ENCODE results near the gene HTT. TPM values are rescaled to one million over a fixed set of nuclear protein-coding genes. Genes with fewer than 3 reads are reported as not detected.

Gene HTT
- 10 to 100 TPM; 64.8 to 65.8 TPM for total RNA-seq

- DNase-seq (peak; percentile 97), ATAC-seq (ENCODE audit: low read depth) (peak; percentile 88)
- H3K4me3 Mint-ChIP-seq: peak within 1 kb of the TSS; percentile 92
- H3K27me3 Mint-ChIP-seq: no peaks in the 10 kb centered on the region
- H3K36me3 Mint-ChIP-seq: peaks cover 1% of the 10 kb centered on the region
- H3K4me1 Mint-ChIP-seq: peaks cover 20% of the 10 kb centered on the region
- H3K9me3 Mint-ChIP-seq: no peaks in the 10 kb centered on the region
- peak within 1 kb of the TSS; percentile 94 for H3K27ac Mint-ChIP-seq
- POLR2A ChIA-PET: interaction anchor here (0.7 to 2.2 kb wide), 2 partner anchors 28 to 112 kb away, joined by 3 to 7 read pairs; no protein-coding TSS in a partner anchor
These were observed at the start of gene HTT, which contains the start of gene HTT-AS for GRCh38 chr4:3074078-3074845. TSS of gene HTT (plus strand) at chr4:3074681. CDS start at chr4:3074826, 145 bp downstream. TSS of gene HTT-AS (minus strand) at chr4:3074538.

DNA sequence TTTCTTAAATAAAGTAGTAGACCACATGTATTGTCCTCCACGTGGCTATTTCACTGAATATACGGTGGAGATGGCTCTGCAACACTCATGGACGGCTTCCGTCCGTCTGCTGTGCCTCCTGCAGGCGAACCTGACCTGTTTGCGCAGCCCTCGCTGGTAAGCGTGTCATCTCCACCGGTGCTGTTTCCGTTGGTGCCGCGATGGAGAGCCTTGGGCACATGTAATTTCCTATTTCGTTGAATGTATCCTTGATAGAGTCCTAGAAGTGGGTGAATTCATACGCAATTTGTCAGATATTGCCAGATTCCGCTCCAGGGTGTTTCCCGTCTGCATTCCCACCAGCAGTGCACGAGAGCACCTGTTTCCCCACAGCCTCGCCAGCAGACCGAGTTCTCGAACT, 48.6 kb upstream of the HTT start:
- Mint-ChIP-seq H3K27me3 (peaks cover 11% of the 10 kb centered on the region), H3K4me3 (no peak overlapping the region), H3K4me1 (no peaks in the 10 kb centered on the region), H3K27ac (no peak overlapping the region), H3K9me3 (peaks cover 4% of the 10 kb centered on the region), H3K36me3 (no peaks in the 10 kb centered on the region)
- ATAC-seq (ENCODE audit: low read depth) (no peak), DNase-seq (no peak)
- POLR2A ChIA-PET: no interaction called here

GRCh38 chr4:3026540-3026939, 47.9 kb upstream of the HTT start:
- DNase-seq (no peak), ATAC-seq (ENCODE audit: low read depth) (no peak)

GRCh38 chr4:3029464-3029863, 45.0 kb upstream of the HTT start:
- POLR2A ChIA-PET: interaction anchor here (0.6 kb wide), 1 partner anchor 39 kb away, joined by 3 read pairs; no protein-coding TSS in a partner anchor
- no peak for DNase-seq

More at GRCh38 chr4:3026540-3026939, 47.9 kb upstream of the HTT start:
- H3K9me3 Mint-ChIP-seq: peaks cover 4% of the 10 kb centered on the region
- peaks cover 11% of the 10 kb centered on the region for H3K27me3 Mint-ChIP-seq
- POLR2A ChIA-PET: no interaction called here
- no peaks in the 10 kb centered on the region for H3K36me3 Mint-ChIP-seq
- no peak overlapping the region for H3K27ac Mint-ChIP-seq
- H3K4me1 Mint-ChIP-seq: no peaks in the 10 kb centered on the region
- no peak overlapping the region for H3K4me3 Mint-ChIP-seq

DNA sequence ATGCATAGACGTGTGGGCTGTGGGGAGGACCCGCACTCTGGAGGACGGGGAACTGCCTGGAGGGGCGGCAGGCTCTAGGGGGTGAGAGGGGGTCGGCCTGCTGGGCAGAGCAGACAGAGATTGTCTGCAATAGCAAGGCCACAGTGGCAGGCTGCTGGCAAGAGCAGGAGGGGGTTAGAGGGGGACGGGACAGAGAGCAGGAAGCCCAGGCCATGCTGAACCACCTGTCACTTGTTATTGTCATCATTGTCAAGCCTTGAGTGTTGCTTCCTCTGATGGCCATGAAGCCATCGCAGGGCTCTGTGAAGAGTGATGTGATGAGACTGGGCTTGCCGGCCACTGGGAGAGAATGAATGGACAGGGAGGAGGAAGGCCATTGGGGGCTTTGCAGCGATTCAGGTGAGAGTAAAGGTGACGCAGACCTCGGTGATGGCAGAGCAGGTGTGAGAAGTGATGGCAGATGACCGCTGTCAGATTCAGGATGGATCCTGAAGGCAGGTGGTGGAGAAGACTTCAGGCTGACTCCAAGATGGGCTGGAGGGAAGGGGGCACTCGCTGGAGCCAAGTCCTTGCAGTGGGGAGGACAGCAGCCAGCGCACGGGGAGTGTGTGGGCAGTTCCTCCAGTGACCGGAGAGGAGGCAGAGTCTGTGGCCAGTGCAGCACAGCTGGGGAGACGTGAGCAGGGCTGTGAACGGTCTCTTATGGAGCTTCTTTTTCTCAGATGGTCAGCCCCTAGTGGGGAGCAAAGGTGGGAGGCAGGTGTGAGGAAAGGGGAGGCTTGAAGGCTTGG, 43.7 kb upstream of the HTT start:
- no peaks in the 10 kb centered on the region for H3K9me3 Mint-ChIP-seq
- H3K36me3 Mint-ChIP-seq: no peaks in the 10 kb centered on the region
- peaks cover 11% of the 10 kb centered on the region for H3K27me3 Mint-ChIP-seq
- no peak for ATAC-seq (ENCODE audit: low read depth)
- POLR2A ChIA-PET: no interaction called here
- H3K4me3 Mint-ChIP-seq: no peak overlapping the region
- H3K4me1 Mint-ChIP-seq: no peaks in the 10 kb centered on the region
- no peak overlapping the region for H3K27ac Mint-ChIP-seq
- no peak for DNase-seq

More at GRCh38 chr4:3029464-3029863, 45.0 kb upstream of the HTT start:
- no peak for ATAC-seq (ENCODE audit: low read depth)
- no peak overlapping the region for H3K4me3 Mint-ChIP-seq
- H3K36me3 Mint-ChIP-seq: no peaks in the 10 kb centered on the region
- peaks cover 9% of the 10 kb centered on the region for H3K27me3 Mint-ChIP-seq
- H3K27ac Mint-ChIP-seq: no peak overlapping the region
- no peaks in the 10 kb centered on the region for H3K9me3 Mint-ChIP-seq
- H3K4me1 Mint-ChIP-seq: no peaks in the 10 kb centered on the region

DNA sequence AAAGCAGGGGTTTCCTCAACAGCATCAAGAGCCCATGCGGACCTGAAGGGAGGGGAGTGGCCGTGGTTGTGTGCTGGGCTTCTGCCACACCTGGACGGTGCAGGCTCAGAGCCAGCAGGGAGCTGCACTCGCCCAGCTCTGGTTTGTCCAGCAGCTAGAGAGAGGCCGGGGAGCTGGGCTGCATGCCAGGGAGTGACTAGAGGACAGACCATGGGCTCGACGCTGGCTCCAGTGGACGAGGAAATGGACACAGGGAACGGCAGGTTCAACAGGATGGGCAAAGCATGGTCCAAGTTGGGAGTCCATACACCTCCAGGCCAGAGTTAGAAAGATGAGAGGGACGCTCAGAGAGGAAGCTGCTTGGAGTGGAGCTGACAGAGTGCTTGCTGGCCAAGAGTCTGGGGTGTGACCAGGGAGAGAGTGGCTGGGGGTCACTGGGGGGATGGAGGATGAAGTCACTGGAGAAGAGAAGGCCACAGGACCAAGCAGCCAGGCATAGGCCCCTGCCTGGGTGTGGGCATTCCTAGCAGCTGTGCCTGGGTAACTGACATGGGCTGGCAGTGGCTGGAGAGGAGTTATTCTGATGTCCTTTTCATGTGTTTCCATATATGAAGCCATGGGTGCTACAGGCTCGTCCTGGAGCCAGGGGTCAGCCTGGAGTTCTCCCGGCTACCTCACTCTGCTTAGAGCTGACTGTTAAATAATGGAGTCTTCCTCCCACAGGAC, 43.0 kb upstream of the HTT start:
- no peak overlapping the region for H3K4me3 Mint-ChIP-seq
- POLR2A ChIA-PET: interaction anchor here (0.6 kb wide), 1 partner anchor 28 kb away, joined by 8 read pairs; no protein-coding TSS in a partner anchor
- no peak for ATAC-seq (ENCODE audit: low read depth)
- no peaks in the 10 kb centered on the region for H3K9me3 Mint-ChIP-seq
- no peak for DNase-seq
- H3K27me3 Mint-ChIP-seq: peaks cover 14% of the 10 kb centered on the region
- no peaks in the 10 kb centered on the region for H3K36me3 Mint-ChIP-seq
- H3K4me1 Mint-ChIP-seq: no peaks in the 10 kb centered on the region
- H3K27ac Mint-ChIP-seq: no peak overlapping the region

DNA sequence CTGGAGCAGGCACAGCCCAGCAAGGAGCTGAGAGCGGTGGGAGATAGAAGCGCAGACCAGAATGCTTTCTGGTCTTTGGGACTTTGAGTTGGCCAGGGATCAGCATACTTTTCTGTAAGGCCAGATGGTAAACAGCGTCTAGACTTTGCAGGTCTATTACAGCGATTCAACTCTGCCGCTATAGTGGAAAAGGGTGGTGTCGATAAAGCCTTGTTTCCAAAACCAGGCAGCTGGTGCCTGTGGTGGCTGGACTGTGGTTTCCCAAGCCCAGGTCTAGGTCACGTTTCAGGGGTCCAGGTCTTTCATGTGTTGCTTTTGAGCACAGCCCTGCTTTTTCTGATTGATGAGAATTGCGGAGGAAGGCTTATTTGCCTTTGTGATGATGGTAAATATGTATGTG, 40.2 kb upstream of the HTT start:
- Mint-ChIP-seq H3K9me3 (no peaks in the 10 kb centered on the region), H3K27ac (no peak overlapping the region), H3K36me3 (no peaks in the 10 kb centered on the region), H3K4me3 (no peak overlapping the region), H3K4me1 (peaks cover 20% of the 10 kb centered on the region), H3K27me3 (peaks cover 20% of the 10 kb centered on the region)
- ATAC-seq (ENCODE audit: low read depth) (no peak), DNase-seq (no peak)
- POLR2A ChIA-PET: no interaction called here

DNA sequence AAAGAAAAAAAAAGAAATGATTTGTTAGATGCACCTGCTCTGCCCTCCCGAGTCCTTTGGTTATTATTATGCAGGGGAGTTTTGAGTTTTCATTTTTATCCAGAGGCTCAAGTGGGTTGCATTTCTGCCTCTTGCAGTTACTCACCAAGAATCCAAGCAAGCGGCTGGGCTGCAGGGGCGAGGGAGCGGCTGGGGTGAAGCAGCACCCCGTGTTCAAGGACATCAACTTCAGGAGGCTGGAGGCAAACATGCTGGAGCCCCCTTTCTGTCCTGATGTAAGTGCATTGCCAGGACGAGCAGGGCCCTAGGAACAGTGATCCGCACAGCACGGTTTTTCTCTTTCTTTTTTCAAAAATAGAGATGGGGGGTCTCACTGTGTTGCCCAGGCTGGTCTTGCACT, 39.2 kb upstream of the HTT start:
- H3K4me3 Mint-ChIP-seq: no peak overlapping the region
- H3K27me3 Mint-ChIP-seq: peaks cover 20% of the 10 kb centered on the region
- POLR2A ChIA-PET: no interaction called here
- peaks cover 22% of the 10 kb centered on the region for H3K4me1 Mint-ChIP-seq
- no peak for DNase-seq
- no peak for ATAC-seq (ENCODE audit: low read depth)
- no peaks in the 10 kb centered on the region for H3K36me3 Mint-ChIP-seq
- H3K27ac Mint-ChIP-seq: no peak overlapping the region
- no peaks in the 10 kb centered on the region for H3K9me3 Mint-ChIP-seq

DNA sequence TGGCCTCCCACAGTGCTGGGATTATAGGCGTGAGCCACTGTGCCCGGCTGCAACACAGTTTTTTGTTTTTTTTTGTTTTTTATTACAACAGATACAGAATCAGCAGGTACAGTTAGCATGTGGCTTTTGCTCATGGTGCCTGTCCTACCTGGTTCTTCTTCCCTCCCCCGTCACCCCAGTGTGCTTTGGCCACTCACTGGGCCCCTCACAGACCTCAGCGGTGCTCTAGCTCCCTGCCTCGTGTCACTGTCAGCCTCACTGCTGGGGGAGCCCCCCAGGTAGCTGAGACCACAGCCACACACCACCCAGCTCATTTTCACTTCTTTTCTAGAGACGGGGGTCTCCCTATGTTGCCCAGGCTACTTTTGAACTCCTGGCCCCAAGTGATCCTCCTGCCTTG, 38.8 kb upstream of the HTT start:
- ATAC-seq (ENCODE audit: low read depth) (no peak), DNase-seq (no peak)
- H3K9me3 Mint-ChIP-seq: no peaks in the 10 kb centered on the region
- POLR2A ChIA-PET: no interaction called here
- peaks cover 20% of the 10 kb centered on the region for H3K27me3 Mint-ChIP-seq
- H3K36me3 Mint-ChIP-seq: no peaks in the 10 kb centered on the region
- H3K4me3 Mint-ChIP-seq: no peak overlapping the region
- H3K27ac Mint-ChIP-seq: no peak overlapping the region
- H3K4me1 Mint-ChIP-seq: peaks cover 25% of the 10 kb centered on the region

- Mint-ChIP-seq H3K4me3 (no peak overlapping the region), H3K27me3 (peaks cover 20% of the 10 kb centered on the region), H3K27ac (no peak overlapping the region), H3K9me3 (no peaks in the 10 kb centered on the region), H3K4me1 (peaks cover 27% of the 10 kb centered on the region), H3K36me3 (no peaks in the 10 kb centered on the region)
- ATAC-seq (ENCODE audit: low read depth) (no peak), DNase-seq (no peak)
- POLR2A ChIA-PET: interaction anchor here (1.1 kb wide), 1 partner anchor 281 kb away, joined by 3 read pairs; no protein-coding TSS in a partner anchor
These were observed 38.1 kb upstream of the HTT start for GRCh38 chr4:3036131-3036952.

DNA sequence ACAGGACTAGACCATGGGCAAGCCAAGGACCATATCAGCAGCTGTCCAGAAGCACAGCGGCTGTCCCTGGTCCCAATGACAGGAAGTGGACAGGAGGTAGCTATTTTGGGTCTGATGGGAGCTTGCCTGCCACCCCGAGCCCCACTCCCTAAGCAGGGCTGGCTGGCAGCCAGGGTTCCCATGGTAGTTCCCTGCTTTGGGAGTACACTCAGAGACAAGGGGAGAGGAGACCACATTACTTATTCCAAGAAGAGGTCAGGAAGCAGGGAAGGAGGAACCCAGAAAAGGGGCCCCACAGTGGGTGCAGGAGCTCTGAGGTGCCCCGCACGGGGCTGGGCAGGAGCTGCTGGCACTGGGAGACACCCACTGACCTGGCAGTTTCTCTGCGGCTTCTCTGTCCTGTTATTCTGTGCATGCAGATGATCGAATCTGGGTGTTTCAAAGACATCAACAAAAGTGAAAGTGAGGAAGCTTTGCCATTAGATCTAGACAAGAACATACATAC, 36.5 kb upstream of the HTT start:
- peaks cover 16% of the 10 kb centered on the region for H3K27me3 Mint-ChIP-seq
- DNase-seq: peak; percentile 51
- peak overlapping the region; percentile 80 for H3K27ac Mint-ChIP-seq
- no peaks in the 10 kb centered on the region for H3K9me3 Mint-ChIP-seq
- peak overlapping the region; percentile 77 for H3K4me3 Mint-ChIP-seq
- POLR2A ChIA-PET: interaction anchor here (1.1 to 1.8 kb wide), 4 partner anchors 60 to 282 kb away, joined by 3 to 9 read pairs (median 6); partner anchors contain the start of genes GRK4 and NOP14
- H3K36me3 Mint-ChIP-seq: no peaks in the 10 kb centered on the region
- peaks cover 38% of the 10 kb centered on the region for H3K4me1 Mint-ChIP-seq
- peak; percentile 14 for ATAC-seq (ENCODE audit: low read depth)

- no peak for DNase-seq
- peaks cover 49% of the 10 kb centered on the region for H3K4me1 Mint-ChIP-seq
- H3K4me3 Mint-ChIP-seq: peak overlapping the region; percentile 25
- H3K27me3 Mint-ChIP-seq: peaks cover 13% of the 10 kb centered on the region
- peaks cover 3% of the 10 kb centered on the region for H3K36me3 Mint-ChIP-seq
- H3K27ac Mint-ChIP-seq: peak overlapping the region; percentile 42
- no peak for ATAC-seq (ENCODE audit: low read depth)
- no peaks in the 10 kb centered on the region for H3K9me3 Mint-ChIP-seq
- POLR2A ChIA-PET: interaction anchor here (0.6 to 1.1 kb wide), 2 partner anchors 31 to 202 kb away, joined by 3 to 4 read pairs; no protein-coding TSS in a partner anchor
These were observed 34.6 kb upstream of the HTT start for GRCh38 chr4:3039706-3040366.

Data from activated naive CD8-positive, alpha-beta T cell treated with anti-CD3 and anti-CD28 coated beads, Interleukin-2, amount 10 ng/mL, durations not matched to agents 7 days and 5 days (primary cell).